Right lobe of liver (tissue), 4 donors: Measurements from ENCODE around the gene TCF4.

Experiments
- CTCF ChIP-seq, 4 donors: fragments of 200-600 bp in 3 of 4; fragments of 450-650 bp in 1 of 4; IDR thresholded peaks; one replicate each; pipeline versions ENCODE4 v1.5.1 to v1.8.0; 2016 to 2022; ENCODE audit warnings: antibody characterized with exemption in 4 of 4, mild to moderate bottlenecking in 2 of 4
- POLR2A ChIP-seq: fragments of 450-650 bp; IDR thresholded peaks from one replicate; pipeline ENCODE4 v1.6.1; 2017; ENCODE audit warnings: antibody characterized with exemption, mild to moderate bottlenecking
- donor health status: DM: no; HTN: no; CAD: no.
- donor health status: DM: no; HTN: no; CAD: no.
- donor health status: DM: no; HTN: yes; CAD: no.

- TF ChIP-seq CTCF (IDR thresholded peaks at IDR 0.05) (no peak), POLR2A (no peak)
These were observed 304.7 kb downstream of the TCF4 start for GRCh38 chr18:55283309-55283708.
